Mesendoderm (in vitro differentiated cells): ENCODE data around the gene TECTA.
A peak's percentile ranks its signal among the peaks of the same experiment; 100 is the strongest.

Source experiments
- DNase-seq: peaks from one replicate; pipeline ENCODE4 v3.0.0; 2013
- H2AK5ac ChIP-seq: 2 replicates; pipeline ENCODE4 v1.6.1; 2013; ENCODE audit warnings: low read length, inconsistent platforms
- H2BK120ac ChIP-seq: 2 replicates; pipeline ENCODE4 v1.6.1; 2013; ENCODE audit warnings: low read depth, mild to moderate bottlenecking, low read length, moderate library complexity, mixed read lengths
- H2BK15ac ChIP-seq: replicated peaks from 2 replicates; pipeline ENCODE4 v1.6.1; 2013; ENCODE audit warnings: low read depth, mild to moderate bottlenecking, moderate library complexity
- H2BK5ac ChIP-seq: 2 replicates; pipeline ENCODE4 v1.6.1; 2013; ENCODE audit warnings: low read length, inconsistent platforms
- H3K18ac ChIP-seq: 2 replicates; pipeline ENCODE4 v1.6.1; 2013; ENCODE audit warnings: mild to moderate bottlenecking, low read length, mixed read lengths
- H3K23ac ChIP-seq: one replicate; pipeline ENCODE4 v1.6.1; 2013; ENCODE audit warnings: low read length
- H3K27ac ChIP-seq: 2 replicates; pipeline ENCODE4 v1.5.1; 2013; ENCODE audit warnings: low read depth, mild to moderate bottlenecking, inconsistent platforms, low read length, moderate library complexity
- H3K27me3 ChIP-seq: 2 replicates; pipeline ENCODE4 v1.6.1; 2013; ENCODE audit warnings: low read length, control low read depth, mild to moderate bottlenecking, inconsistent platforms; ENCODE audit not compliant: insufficient read depth, poor library complexity
- H3K36me3 ChIP-seq: 2 replicates; pipeline ENCODE4 v1.6.1; 2013; ENCODE audit warnings: low read length, inconsistent platforms; ENCODE audit not compliant: control insufficient read depth, insufficient read depth
- H3K4ac ChIP-seq: one replicate; pipeline ENCODE4 v1.6.1; 2013; ENCODE audit warnings: low read depth, mild to moderate bottlenecking, low read length, moderate library complexity
- H3K4me1 ChIP-seq: 2 replicates; pipeline ENCODE4 v1.6.1; 2013; ENCODE audit warnings: low read depth, low read length, inconsistent platforms; ENCODE audit not compliant: control insufficient read depth
- H3K4me2 ChIP-seq: 2 replicates; pipeline ENCODE4 v1.6.1; 2013; ENCODE audit warnings: low read length
- H3K4me3 ChIP-seq: 2 replicates; pipeline ENCODE4 v1.5.1; 2013; ENCODE audit warnings: mild to moderate bottlenecking, low read length
- H3K56ac ChIP-seq: one replicate; pipeline ENCODE4 v1.6.1; 2013; ENCODE audit warnings: low read length
- H3K79me1 ChIP-seq: 2 replicates; pipeline ENCODE4 v1.6.1; 2013; ENCODE audit warnings: low read length, inconsistent platforms
- H3K79me2 ChIP-seq: 2 replicates; pipeline ENCODE4 v1.6.1; 2013; ENCODE audit warnings: mild to moderate bottlenecking, low read length; ENCODE audit not compliant: control insufficient read depth, insufficient read depth
- H3K9ac ChIP-seq: 2 replicates; pipeline ENCODE4 v1.6.1; 2013; ENCODE audit warnings: low read length, inconsistent platforms
- H4K5ac ChIP-seq: one replicate; pipeline ENCODE4 v1.6.1; 2013; ENCODE audit warnings: low read length
- H4K8ac ChIP-seq: one replicate; pipeline ENCODE4 v1.6.1; 2013; ENCODE audit warnings: low read depth, mild to moderate bottlenecking, control low read depth, low read length, moderate library complexity
- WGBS: extraction: QIAGEN DNeasy Blood & Tissue Kit; methylation state at CpG from one replicate; pipeline ENCODE4 v1.1.7; 2013; ENCODE audit warnings: low lambda C conversion rate, missing lambda C conversion rate; ENCODE audit not compliant: insufficient coverage; ENCODE audit errors: extremely low coverage; 5-methylcytosine and 5-hydroxymethylcytosine counted together

The TECTA gene

DNA sequence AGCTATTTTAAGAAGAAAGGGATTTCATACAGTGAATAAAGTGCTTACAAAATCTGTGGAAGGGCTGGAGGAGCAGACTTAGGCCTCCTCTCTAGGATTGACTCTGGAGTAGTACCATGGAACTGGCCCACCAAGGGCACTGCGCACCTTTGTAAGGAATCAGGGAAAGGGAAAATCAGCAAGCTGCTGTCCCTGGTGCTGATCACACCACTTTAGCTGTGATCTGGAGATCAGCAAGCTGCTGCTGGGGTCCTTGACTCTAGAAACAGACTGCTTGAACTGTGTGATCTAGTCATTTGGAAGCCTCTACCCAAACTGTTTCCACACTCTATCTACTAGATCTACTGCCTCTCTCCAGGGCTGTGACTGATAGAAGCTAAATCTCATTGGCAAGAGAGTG lies 18.4 kb upstream of the TECTA start:
- no peaks in the 10 kb centered on the region for H3K79me1 ChIP-seq
- no peak overlapping the region for H3K18ac ChIP-seq
- no peak overlapping the region for H4K8ac ChIP-seq
- no peaks in the 10 kb centered on the region for H3K79me2 ChIP-seq
- H2BK120ac ChIP-seq = no peak overlapping the region
- peak; percentile 66 for DNase-seq
- H3K4me3 ChIP-seq = no peak overlapping the region
- no peak overlapping the region for H3K27ac ChIP-seq
- H4K5ac ChIP-seq = no peak overlapping the region
- no peak overlapping the region for H2BK5ac ChIP-seq
- H3K4ac ChIP-seq = no peak overlapping the region
- H2AK5ac ChIP-seq = no peak overlapping the region
- H3K9ac ChIP-seq = no peak overlapping the region
- H3K56ac ChIP-seq = no peak overlapping the region
- H3K27me3 ChIP-seq = no peaks in the 10 kb centered on the region
- WGBS = no CpG with 5 or more reads among the region's 1 CpG
- no peaks in the 10 kb centered on the region for H3K36me3 ChIP-seq
- H2BK15ac ChIP-seq = no peak overlapping the region
- H3K4me2 ChIP-seq = no peak overlapping the region
- H3K23ac ChIP-seq = no peak overlapping the region
- H3K4me1 ChIP-seq = no peaks in the 10 kb centered on the region

DNA sequence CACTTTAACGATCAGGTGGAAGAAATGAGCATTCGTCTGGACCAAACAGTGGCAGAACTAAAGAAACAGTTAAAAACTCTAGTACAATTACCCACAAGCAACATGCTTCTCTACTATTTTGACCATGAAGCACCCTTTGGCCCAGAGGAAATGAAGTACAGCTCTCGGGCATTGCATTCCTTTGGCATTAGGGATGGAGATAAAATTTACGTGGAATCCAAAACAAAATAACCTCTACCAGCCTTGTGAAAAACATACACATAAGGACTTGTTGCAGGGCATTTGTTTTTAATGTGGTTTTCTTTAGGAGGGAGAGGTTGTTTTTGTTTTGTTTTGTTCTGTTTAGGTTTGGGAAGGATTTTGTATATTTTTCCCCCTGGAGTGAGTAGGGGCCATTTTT lies 14.2 kb upstream of the TECTA start:
- Histone ChIP-seq H3K23ac (no peak overlapping the region), H3K36me3 (no peaks in the 10 kb centered on the region), H3K56ac (no peak overlapping the region), H3K9ac (no peak overlapping the region), H4K8ac (no peak overlapping the region), H2BK15ac (no peak overlapping the region), H4K5ac (no peak overlapping the region), H3K4me1 (no peaks in the 10 kb centered on the region), H3K79me2 (no peaks in the 10 kb centered on the region), H3K4ac (no peak overlapping the region), H3K27ac (no peak overlapping the region), H3K18ac (no peak overlapping the region), H3K79me1 (no peaks in the 10 kb centered on the region), H2BK5ac (no peak overlapping the region), H2BK120ac (no peak overlapping the region), H3K4me3 (no peak overlapping the region), H2AK5ac (no peak overlapping the region), H3K27me3 (no peaks in the 10 kb centered on the region), H3K4me2 (no peak overlapping the region)
- no peak for DNase-seq
- WGBS = no CpG with 5 or more reads among the region's 4 CpGs

DNA sequence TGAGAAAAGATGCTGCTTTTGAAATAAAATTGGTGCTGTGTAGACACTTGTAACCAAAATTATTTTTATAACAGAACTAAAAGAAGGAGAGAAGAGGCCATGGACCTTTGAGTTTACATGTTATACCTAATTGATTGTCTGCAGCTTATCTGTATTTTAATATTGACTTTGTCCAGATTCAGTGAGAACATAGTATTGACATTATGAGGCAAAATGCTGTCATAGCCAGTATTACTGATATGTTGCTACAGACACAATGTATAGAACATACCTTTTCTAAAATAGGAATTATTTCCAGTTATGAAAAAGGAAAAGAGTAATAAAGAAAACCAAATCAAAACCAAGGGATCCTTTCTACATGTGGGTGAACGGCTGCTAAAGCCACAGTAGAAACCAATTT lies 11.5 kb upstream of the TECTA start:
- Histone ChIP-seq H3K18ac (no peak overlapping the region), H3K79me1 (no peaks in the 10 kb centered on the region), H4K8ac (no peak overlapping the region), H3K4me2 (no peak overlapping the region), H3K4ac (no peak overlapping the region), H3K56ac (no peak overlapping the region), H3K27ac (no peak overlapping the region), H2BK120ac (no peak overlapping the region), H2AK5ac (no peak overlapping the region), H3K9ac (no peak overlapping the region), H3K4me3 (no peak overlapping the region), H3K27me3 (no peaks in the 10 kb centered on the region), H2BK15ac (no peak overlapping the region), H2BK5ac (no peak overlapping the region), H3K36me3 (no peaks in the 10 kb centered on the region), H3K23ac (no peak overlapping the region), H3K4me1 (no peaks in the 10 kb centered on the region), H3K79me2 (no peaks in the 10 kb centered on the region), H4K5ac (no peak overlapping the region)
- WGBS = no CpG with 5 or more reads among the region's 1 CpG
- no peak for DNase-seq

DNA sequence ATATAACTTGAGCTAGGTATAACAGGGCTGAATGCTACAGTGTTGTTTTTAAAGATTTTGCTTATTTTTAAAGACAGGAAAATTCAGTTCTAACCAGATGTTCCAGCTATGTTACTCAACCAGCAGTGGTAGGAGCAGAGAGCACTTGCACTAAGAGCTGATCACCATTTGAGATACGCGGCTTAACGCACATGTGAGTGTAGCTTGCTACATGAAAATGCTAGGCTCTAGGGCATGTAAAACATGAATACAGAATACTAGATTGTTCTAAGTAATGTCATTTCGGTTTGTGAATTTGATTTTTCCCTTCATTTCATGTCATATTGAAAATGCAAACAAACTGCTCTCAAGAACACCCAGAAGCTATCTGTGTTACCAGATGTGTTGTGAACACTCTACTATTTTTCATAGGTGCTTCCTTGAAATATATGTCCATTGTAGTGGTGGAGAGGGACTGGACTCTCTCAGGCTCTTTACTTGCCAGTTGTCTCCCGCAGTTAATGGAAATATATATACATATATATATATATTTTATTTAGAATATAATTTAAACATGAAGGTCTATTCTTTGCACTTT lies 10.8 kb upstream of the TECTA start:
- Histone ChIP-seq H4K5ac (no peak overlapping the region), H3K27ac (no peak overlapping the region), H2BK5ac (no peak overlapping the region), H3K4me1 (no peaks in the 10 kb centered on the region), H3K4ac (no peak overlapping the region), H3K18ac (no peak overlapping the region), H2BK15ac (no peak overlapping the region), H3K79me1 (no peaks in the 10 kb centered on the region), H2AK5ac (no peak overlapping the region), H3K56ac (no peak overlapping the region), H3K27me3 (no peaks in the 10 kb centered on the region), H3K4me3 (no peak overlapping the region), H3K4me2 (no peak overlapping the region), H3K36me3 (no peaks in the 10 kb centered on the region), H3K9ac (no peak overlapping the region), H4K8ac (no peak overlapping the region), H3K79me2 (no peaks in the 10 kb centered on the region), H3K23ac (no peak overlapping the region), H2BK120ac (no peak overlapping the region)
- DNase-seq = no peak
- no CpG with 5 or more reads among the region's 5 CpGs for WGBS

DNA sequence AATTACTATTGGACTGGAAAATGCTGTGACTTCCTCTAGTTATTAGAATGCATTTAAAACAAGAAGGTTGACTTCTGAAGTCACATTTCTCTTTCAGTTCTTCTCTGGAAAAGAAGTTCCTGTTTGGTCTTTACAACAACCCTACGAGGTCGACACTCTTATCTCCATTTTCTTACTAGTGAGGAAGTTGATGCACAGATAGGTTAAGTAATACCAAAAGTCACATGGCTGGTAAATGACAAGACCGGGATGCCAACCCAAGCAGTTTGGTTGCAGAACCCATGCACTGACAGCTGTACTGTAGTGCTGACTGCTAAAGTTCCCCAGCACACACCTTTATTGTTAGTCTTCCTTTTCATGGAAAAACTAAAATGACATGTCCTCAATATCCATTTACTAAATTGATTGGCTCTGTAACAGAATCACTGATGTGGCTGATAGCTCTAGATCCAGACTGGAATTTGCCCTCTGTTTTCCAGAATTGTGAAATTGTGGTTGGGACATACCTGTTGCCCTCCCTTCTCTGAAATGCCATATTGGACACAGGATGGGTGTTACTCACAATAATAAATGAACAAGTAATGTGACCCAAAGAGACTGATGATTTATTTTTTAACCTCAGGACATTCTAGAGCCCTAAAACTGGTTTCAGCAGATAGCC lies 9.4 kb upstream of the TECTA start:
- Histone ChIP-seq H3K79me2 (no peaks in the 10 kb centered on the region), H3K36me3 (no peaks in the 10 kb centered on the region), H3K4ac (no peak overlapping the region), H3K4me3 (no peak overlapping the region), H2AK5ac (no peak overlapping the region), H3K27ac (no peak overlapping the region), H3K23ac (no peak overlapping the region), H3K4me1 (no peaks in the 10 kb centered on the region), H3K4me2 (no peak overlapping the region), H3K27me3 (no peaks in the 10 kb centered on the region), H2BK120ac (no peak overlapping the region), H2BK5ac (no peak overlapping the region), H3K56ac (no peak overlapping the region), H3K9ac (no peak overlapping the region), H2BK15ac (no peak overlapping the region), H4K8ac (no peak overlapping the region), H3K79me1 (no peaks in the 10 kb centered on the region), H3K18ac (no peak overlapping the region), H4K5ac (no peak overlapping the region)
- no CpG with 5 or more reads among the region's 3 CpGs for WGBS
- no peak for DNase-seq

DNA sequence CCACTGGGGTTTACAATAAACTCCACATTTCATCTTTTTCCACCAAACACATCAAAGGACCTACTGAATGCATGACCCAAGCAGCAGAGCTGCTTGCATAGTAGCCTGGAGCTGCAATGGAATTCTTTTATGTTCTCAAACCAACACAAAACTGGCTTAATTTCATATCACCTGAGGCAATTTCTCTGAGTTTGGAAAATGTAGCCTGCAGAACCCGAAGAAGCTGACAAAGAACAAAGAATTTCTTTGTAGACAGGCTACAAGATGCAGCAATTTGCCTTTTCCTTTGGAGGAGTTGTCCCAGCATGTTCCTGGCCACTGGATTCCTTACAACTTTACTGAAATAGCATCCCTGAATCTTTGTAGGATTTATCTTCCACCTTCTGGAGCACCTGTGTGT lies 5.5 kb upstream of the TECTA start:
- Histone ChIP-seq H3K27ac (no peak overlapping the region), H2AK5ac (no peak overlapping the region), H3K56ac (no peak overlapping the region), H3K4me2 (no peak overlapping the region), H3K4me3 (no peak overlapping the region), H3K27me3 (no peaks in the 10 kb centered on the region), H3K18ac (no peak overlapping the region), H2BK5ac (no peak overlapping the region), H3K4ac (no peak overlapping the region), H4K8ac (no peak overlapping the region), H4K5ac (no peak overlapping the region), H3K79me2 (no peaks in the 10 kb centered on the region), H3K4me1 (no peaks in the 10 kb centered on the region), H3K79me1 (no peaks in the 10 kb centered on the region), H3K23ac (no peak overlapping the region), H2BK120ac (no peak overlapping the region), H3K36me3 (no peaks in the 10 kb centered on the region), H3K9ac (no peak overlapping the region), H2BK15ac (no peak overlapping the region)
- no peak for DNase-seq
- no CpG with 5 or more reads among the region's 1 CpG for WGBS
